ENCODE results near the gene WDR53. TPM values are rescaled to one million over a fixed set of nuclear protein-coding genes. Genes with fewer than 3 reads are reported as not detected.

WDR53 gene
- total RNA-seq, 1 donor = 6.9 TPM

DNA sequence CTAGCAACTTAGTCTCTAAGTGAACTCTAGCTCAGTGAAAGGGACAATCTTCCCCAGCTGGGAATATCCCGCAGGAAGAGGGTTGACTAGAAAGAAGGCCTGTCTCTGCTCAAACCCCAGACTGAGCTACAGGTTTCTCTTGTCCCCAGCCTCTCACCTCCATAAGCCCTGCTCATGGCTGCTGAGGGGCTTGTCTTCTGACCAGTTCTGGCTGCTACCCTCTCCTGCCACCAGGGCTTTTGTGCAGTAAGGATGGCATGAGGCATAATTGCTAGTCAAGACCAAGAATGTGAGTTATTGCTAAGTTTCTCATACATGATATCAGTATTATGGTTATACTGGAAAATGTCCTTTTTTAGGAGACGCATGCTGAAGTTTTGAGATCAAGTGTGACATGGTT, 21.3 kb downstream of the WDR53 start:
- no peak overlapping the region for H3K4me3 ChIP-seq (ENCODE audit: low read depth, low read length)

GRCh38 chr3:196546537-196546936, 21.8 kb downstream of the WDR53 start:
- TF ChIP-seq, protein P1, sequence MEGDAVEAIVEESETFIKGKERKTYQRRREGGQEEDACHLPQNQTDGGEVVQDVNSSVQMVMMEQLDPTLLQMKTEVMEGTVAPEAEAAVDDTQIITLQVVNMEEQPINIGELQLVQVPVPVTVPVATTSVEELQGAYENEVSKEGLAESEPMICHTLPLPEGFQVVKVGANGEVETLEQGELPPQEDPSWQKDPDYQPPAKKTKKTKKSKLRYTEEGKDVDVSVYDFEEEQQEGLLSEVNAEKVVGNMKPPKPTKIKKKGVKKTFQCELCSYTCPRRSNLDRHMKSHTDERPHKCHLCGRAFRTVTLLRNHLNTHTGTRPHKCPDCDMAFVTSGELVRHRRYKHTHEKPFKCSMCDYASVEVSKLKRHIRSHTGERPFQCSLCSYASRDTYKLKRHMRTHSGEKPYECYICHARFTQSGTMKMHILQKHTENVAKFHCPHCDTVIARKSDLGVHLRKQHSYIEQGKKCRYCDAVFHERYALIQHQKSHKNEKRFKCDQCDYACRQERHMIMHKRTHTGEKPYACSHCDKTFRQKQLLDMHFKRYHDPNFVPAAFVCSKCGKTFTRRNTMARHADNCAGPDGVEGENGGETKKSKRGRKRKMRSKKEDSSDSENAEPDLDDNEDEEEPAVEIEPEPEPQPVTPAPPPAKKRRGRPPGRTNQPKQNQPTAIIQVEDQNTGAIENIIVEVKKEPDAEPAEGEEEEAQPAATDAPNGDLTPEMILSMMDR (IDR thresholded peaks at IDR 0.05; ENCODE audit: insufficient read depth, low read depth, low read length) = no peak
- no peak overlapping the region for H3K4me3 ChIP-seq (ENCODE audit: low read depth, low read length)
- DNase-seq (ENCODE audit: low read depth) = no peak

More for the DNA sequence above, 21.3 kb downstream of the WDR53 start:
- DNase-seq (ENCODE audit: low read depth) = no peak
- TF ChIP-seq, protein P1 (IDR thresholded peaks at IDR 0.05; ENCODE audit: insufficient read depth, low read depth, low read length) = no peak

- TF ChIP-seq, protein P1 (IDR thresholded peaks at IDR 0.05; ENCODE audit: insufficient read depth, low read depth, low read length) = no peak
- no peak overlapping the region for H3K4me3 ChIP-seq (ENCODE audit: low read depth, low read length)
- DNase-seq (ENCODE audit: low read depth) = no peak
Measured at GRCh38 chr3:196544491-196544992, 23.8 kb downstream of the WDR53 start.

- no peak overlapping the region for H3K4me3 ChIP-seq (ENCODE audit: low read depth, low read length)
- no peak for DNase-seq (ENCODE audit: low read depth)
- TF ChIP-seq, protein P1 (IDR thresholded peaks at IDR 0.05; ENCODE audit: insufficient read depth, low read depth, low read length) = no peak
Measured at GRCh38 chr3:196541684-196542445, 26.5 kb downstream of the WDR53 start.

GRCh38 chr3:196537319-196537984, 30.9 kb downstream of the WDR53 start:
- H3K4me3 ChIP-seq (ENCODE audit: low read depth, low read length) = no peak overlapping the region
- DNase-seq (ENCODE audit: low read depth) = no peak
- TF ChIP-seq, protein P1 (IDR thresholded peaks at IDR 0.05; ENCODE audit: insufficient read depth, low read depth, low read length) = peak; percentile 67

DNA sequence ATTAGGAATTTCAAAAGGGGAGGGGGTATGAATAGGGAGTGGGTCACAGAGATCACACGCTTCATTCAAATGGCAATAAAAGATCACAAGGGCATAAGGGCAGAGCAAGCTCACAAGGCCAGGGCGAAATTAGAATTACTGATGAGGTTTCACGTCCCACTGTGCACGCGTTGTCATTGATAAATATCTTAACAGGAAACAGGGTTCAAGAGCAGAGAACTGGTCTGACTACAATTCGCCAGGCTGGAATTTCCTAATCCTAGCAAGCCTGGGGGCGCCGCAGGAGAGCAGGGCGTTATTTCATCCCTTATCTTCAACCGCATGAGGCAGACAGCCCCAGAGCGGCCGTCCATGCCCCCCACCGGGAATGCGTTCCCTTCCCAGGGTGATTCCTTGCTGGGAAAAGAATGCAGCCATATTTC, 35.1 kb downstream of the WDR53 start:
- TF ChIP-seq, protein P1 (IDR thresholded peaks at IDR 0.05; ENCODE audit: insufficient read depth, low read depth, low read length) = no peak
- DNase-seq (ENCODE audit: low read depth) = peak; percentile 37
- H3K4me3 ChIP-seq (ENCODE audit: low read depth, low read length) = no peak overlapping the region

Data from fibroblast of villous mesenchyme (primary cell).